Stimulated activated CD4-positive, alpha-beta T cell treated with anti-CD3 and anti-CD28 coated beads, TNF-alpha, amount 100 ng/mL, for 1 hour (primary cell): ENCODE data around the gene SF3B3.

ENCODE experiments used
- DNase-seq, 3 donors: peaks; one replicate each; pipeline ENCODE4 v3.0.0-alpha.2; 2020; ENCODE audit warnings: low read depth in 3 of 3, low spot score in 1 of 3

Gene SF3B3

DNA sequence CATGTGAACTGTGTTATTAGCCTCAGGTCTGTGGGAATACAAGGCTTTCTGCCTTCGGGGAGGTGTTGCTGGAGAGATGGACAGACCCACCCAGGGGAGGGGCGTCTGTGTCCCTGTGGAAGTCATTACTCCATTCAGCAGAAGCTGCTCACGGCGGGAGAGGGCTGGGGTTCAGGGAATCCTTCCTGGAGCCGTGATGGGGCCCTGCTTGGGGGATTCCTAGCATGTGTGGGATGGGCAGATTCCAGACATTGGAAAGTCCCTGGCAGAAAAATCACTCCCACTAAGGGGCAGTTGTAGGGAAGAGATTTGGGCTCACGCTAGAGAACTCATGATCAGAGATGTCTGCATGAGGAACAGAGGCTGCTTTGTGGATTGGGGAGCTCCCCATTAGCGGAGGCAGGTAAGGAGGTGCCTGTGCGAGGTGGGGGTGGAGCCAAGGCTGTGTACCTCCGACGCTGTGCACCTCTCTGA lies 66.4 kb downstream of the SF3B3 start:
- no peak for DNase-seq

DNA sequence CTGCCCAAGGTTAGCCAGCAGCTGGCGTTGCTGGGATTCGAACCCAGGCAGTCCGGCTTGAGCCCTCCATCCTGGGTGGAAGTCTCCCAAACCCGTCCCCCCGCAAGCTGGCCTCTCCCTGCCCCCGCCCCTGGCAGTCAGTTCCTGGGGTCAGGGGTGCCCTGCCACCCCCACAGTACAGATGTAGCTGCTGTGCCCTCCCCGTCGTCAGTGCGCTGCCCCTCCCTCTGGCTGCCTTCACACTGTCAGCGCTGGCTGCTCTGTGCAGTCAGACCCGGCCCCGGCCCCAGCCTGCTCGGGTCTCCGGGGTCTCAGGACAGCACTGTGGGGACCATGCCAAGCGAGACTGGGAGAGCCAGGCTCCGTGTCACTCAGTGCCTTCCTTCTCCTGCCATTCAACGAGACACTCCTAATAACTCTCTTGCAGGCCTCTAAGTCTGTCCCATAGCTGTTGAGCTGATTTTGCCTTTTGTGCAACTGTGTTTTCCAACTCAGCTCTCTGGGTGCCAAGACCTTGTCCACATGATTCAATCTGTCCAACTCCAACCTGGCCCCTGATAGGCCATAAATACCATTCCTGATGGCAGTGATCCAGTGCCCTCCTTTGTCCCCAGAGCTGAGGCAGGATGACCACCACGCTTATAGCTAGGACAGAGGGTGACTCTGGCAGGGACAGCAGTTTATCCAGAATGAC lies 67.3 kb downstream of the SF3B3 start:
- DNase-seq, result no peak

DNA sequence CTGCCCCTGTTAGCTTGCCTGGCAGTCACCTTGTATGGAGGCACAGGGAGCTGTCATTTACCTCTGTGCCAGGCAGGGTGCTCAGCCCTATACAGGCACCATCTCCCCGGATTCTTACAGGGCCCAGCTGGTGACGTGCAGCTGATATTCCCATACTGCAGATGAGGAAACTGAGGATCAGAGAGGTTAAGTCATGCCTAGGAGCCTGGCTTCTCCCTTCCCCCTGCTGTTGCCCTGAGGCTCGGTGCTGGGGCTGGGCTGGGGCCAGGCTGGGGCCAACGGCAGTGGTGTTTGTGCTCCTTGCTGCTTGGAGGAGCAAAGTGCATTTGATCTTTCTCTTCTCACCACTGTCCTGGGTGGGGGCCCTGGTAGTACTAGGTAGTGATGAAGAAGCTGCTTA lies 68.0 kb downstream of the SF3B3 start:
- DNase-seq, result no peak

DNA sequence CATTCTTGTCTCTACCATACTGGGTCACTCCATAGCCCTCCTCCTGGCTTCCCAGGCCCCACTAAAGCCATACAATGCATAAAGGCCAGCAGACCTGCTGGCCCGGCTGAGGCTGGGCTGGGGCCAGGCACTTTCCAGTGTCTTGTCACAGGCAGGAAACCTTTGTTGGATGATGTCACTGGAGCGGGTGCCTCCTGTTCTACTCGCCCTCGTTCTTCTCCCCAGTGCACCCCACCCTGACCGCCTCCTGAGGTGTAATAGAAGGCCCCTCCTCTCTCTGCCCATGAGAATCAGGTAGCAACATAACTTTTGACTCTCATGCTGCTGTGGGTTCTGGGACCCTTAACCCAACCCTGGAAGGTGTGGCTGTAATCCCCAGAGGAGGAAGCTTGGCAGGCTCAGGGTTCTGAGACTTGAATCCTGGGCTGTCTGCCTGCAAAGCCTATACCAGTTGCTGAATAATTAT lies 68.5 kb downstream of the SF3B3 start:
- DNase-seq, result no peak

DNA sequence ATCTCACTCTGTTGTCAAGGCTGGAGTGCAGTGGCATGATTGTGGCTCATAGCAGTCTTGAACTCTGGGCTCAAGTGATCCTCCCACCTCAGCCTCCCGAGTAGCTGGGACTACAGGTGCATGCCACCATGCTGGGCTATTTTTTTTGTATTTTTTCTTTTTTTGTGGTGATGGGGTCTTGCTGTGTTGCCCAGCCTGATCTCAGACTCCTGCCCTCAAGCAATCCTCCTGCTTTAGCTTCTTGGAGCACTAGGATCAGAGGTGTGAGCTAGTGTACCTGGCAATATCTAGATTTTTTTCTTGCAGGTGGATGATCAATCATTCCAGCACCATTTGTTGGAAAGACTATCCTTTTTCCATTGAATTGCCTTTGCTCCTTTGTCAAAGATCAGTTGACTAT lies 69.9 kb downstream of the SF3B3 start:
- DNase-seq, result no peak

DNA sequence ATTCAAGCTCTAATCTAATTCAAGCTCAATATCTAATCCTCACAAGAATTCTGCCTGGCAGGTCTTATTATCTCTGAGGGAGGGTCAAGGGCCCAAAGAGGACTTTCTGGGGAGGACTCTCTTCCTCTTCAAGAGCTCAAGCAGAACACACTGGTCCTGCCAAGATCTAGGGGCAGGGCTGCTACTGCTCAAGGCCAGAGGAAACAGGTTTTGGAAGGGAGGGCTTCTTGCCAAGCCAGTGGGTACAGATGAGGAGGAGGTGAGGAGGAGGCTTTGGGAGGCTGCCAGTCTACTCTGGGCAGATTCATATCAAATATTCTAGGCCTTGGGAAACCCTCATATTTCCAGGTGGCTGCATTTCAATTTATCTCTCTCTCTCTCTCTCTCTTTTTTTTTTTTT lies 71.0 kb downstream of the SF3B3 start:
- no peak for DNase-seq

DNA sequence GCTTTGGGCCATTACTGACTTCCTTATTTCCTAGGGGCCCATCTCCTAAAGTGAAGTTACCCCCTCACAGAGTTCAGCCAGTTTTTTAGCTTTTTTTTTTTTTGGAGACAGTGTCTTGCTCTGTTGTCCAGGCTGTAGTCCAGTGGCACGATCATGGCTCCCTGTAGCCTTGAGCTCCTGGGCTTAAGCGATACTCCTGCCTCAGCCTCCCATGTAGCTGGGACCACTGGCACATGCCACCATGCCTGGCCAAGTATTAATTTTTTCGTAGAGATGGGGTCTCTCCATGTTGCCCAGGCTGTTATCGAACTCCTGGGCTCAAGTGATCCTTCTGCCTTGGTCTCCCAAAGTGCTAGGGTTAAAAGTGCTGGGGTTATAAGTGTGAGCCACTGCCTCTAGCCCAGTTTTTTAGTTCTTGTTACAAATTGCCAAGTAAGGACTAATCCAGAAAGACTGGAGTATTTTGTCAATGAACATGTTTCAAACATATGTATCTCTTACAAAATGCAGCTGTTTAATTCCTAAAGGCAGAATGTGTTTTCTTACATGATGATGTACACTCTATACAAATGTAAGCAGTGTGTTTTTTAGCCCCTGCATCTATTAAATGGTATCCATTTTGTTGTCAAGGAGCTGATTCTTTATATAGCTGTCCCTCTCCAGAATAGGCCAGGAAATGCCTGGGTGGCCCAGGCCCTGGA lies 73.7 kb downstream of the SF3B3 start:
- no peak for DNase-seq

DNA sequence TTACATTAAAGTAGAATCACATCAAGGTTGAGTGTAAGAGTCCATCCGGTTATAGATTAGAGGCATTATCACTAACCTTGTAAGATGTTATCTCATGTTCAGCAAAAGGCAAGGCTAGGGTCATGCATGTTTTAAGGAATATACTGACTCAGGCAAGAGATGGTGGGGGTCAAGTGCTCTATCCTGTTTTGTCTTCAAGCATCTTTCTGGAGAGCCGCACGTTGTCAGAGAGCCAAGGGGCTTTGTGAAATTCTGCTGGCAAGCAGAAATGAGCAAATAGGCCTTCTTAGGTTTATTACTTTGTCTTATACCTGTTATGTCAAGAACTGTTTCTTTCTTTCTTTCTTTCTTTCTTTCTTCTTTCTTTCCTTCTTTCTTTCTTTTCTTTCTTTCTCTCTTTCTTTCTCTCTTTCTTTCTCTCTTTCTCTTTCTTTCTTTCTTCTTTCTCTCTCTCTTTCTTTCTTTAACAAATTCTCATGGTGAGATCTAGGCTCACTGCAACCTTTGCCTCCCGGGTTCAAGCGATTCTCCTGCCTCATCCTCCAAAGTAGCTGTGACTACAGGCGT lies 75.4 kb downstream of the SF3B3 start:
- DNase-seq, result no peak

DNA sequence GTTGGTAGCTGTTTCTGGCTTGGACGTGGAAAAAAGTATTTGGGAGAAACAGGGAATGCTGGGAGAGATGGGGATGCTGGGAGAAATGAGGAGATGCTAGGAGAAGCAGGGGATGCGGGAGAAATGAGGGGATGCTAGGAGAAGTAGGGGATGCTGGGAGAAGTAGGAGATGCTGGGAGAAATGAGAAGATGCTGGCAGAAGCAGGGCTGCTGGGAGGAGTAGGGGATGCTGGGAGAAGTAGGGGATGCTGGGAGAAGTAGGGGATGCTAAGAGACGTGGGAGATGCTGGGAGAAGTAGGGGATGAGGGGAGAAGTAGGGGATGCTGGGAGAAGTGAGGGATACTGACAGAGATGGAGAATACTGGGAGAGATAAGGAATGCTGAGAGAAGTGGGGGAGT lies 77.1 kb downstream of the SF3B3 start:
- DNase-seq, result no peak

DNA sequence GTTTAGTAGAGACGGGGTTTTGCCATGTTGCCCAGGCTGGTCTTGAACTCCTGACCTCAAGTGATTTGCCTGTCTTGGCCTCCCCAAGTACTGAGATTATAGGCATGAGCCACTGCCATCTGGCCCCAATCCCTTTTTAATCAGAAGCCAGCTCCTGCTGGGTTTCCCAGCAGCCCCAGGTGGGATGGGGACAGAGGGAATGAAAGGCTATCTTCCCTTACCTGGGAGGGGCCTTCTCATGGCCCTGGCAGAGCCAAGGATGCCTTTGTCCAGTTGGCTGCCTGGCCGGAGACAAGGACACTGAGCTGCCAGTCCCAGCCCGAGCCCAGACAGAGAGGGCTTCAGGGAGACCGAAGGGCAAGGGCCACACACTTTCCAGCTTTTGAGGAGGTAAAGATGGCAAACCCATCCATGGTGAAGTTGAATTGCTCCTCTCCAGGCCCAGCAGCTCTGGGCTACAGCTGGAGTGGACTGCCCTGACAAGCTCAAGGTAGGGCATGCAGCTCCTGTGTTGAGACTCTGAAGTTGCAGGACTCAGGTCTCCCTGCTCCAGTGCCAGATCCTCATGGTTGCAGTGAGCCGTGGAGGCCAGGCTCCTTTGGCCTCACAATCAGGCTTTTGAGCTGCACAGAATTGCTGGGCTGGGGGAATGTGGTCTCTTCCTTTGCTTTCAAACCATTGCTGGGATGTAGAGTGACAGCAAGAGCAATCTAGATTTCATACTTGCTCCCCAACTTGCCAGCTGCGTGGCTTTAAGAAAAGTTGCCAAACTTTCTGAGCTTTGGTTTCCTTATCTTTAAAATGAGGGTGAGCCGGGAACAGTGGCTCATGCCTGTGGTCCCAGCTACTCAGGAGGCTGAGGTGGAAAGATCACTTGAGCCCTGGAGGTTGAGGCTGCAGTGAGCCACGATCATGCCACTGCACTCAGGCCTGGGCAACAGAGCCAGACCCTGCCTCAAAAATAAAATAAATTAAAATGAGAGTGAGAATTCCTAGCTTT lies 78.3 kb downstream of the SF3B3 start:
- DNase-seq, result no peak

DNA sequence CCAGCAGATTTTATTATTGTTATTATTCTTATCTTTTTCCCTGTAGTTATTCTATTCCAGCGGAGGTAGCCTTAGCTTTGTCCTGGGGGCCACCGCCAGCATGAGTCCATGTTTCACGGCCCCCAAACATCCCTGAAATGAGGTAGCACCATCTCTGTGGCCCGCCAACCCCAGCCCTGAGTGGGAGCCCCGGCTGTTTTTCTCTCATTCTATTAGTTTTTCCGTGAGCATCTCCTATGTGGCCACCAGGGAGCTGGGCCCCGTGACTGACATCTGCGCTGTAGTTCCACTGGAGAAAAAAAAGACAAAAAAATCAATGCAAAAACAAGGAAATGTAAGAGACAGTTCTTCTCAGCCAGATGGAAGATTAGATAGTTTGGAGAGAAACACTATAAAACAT lies 79.2 kb downstream of the SF3B3 start:
- DNase-seq, result no peak

DNA sequence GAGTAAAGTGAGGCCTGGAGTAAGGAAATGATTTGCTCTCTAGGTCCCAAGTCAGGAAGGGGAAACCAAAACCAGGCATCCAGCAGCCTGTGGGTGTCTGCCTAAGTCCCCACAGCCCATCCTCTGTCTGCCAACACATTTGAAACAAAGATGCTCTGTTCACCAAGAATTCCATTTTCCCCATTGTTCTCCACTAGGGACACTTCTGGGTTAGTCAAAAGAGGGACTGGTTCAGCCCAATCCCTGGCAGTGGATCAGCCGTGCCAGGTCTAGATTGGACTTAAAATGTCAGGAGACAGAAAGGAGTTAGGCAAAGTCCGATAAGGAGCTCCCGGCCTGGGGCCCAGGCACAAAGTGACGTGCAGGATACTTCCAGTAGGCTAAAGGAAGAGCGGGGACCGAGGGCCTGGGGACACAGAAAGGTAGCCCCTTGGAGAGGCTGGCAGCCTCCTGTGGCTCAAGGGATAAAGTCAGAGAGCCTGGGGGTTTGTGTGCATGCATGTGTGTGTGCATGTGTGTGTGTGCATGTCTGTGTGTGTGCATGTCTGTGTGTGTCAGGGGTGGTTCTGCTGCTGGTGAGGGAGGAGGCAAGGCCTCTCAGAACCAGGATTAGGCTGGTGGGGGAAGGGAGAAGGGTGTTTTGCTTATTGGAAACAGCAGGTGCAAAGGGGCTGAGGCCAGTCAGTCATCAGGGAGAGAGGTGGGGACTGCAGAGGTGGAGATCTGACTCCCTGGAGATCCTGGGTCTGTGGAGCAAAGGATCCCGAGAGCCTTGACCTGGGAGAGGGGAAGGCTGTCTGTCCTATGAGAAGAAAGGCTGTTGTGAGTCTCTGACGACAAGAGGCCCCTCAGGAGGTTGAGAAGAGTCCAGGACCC lies 81.0 kb downstream of the SF3B3 start:
- no peak for DNase-seq

DNA sequence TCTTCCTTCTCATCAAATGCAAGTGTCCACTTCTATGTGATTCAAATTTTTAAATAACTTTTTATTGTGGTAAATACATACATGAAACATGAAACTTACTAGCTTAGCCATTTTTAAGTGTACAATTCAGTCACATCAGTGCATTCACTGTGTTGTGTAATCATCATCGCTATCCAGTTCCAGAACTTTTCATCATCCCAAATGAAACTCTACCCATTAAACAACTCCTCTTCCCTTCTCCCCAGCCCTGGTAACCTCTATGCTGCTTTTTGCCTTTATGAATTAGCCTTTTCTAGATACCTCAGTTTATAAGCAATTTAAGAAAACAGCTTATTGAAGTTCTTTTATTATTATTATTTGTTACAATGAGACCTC lies 81.7 kb downstream of the SF3B3 start:
- DNase-seq, result no peak

DNA sequence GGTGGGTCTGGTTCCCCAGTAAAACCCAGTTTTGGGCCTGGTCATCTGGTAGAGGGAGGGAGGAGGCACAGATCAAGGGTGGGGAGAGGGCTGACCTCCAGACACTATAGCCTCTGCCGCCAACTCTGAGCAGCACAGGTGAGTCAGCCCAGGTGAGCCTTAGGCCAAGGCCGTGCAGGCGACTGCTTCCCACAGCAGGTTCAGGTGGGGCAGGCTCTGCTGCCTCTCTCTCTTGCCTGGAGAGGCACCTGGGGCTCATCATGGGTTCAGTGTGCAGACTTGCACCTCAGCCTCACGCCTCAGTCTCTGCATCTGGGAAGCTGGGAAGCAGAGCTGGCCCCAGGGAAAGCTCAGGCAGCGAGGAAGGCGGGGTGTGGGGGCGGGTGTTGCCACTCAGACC lies 84.9 kb downstream of the SF3B3 start:
- DNase-seq, result no peak

DNA sequence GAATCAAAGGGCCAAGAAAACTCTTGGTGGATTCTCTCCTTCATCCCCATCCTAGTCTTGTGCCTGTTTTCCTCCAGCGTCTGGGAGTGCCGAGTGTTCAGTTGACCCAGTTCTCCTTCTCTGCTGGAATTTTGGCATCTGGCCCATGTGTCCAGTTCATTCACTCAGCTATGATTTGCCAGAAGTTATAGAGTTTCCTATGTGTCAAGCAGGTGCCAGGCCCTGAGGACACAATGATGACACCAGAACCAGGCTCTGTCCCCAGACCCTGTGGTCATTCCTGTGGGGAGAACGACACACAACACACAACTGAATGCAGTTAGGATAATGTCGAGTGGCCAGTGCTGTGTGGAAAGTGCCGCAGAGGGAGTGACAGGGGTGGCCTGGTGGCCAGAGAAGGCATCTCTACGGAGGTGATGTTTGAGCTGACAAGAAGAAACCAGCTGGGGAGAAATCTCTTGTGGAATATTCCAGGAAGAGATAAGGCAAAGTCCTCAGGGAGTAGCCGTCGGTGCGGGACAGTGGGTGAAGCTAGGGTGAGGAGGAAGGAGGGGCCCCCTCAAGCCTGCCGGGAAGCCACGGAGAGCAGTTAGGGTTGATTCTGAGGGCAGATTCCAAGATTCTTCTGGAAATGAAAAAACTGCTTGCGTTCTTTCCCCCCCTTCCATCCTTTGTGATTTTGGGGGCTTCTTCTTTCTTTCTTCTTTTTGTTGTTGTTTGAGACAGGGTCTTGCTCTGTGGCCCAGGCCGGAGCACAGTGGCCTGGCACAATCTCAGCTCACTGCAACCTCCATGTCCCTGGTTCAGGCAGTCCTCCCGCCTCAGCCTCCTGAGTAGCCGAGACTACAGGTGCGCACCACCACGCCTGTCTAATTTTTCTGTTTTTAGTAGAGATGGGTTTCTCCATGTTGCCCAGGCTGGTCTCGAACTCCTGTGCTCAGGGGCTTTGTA lies 86.9 kb downstream of the SF3B3 start:
- no peak for DNase-seq

DNA sequence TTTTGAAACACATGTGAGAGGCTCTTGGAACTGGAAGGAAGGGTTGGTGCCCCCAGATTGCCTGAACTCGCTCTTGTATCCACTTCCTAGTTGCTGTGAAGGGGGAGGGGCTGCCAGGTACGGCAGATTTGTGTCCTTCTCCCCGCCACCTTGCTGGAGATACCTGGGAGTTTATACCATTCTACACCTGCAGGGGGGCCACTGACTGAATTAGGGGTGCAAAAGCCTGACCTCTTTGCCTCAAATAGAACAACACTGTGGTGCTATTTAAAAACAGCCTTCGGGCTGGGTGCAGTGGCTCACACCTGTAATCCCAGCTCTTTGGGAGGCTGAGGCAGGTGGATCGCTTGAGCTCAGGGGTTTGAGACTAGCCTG lies 87.6 kb downstream of the SF3B3 start:
- DNase-seq, result no peak

DNA sequence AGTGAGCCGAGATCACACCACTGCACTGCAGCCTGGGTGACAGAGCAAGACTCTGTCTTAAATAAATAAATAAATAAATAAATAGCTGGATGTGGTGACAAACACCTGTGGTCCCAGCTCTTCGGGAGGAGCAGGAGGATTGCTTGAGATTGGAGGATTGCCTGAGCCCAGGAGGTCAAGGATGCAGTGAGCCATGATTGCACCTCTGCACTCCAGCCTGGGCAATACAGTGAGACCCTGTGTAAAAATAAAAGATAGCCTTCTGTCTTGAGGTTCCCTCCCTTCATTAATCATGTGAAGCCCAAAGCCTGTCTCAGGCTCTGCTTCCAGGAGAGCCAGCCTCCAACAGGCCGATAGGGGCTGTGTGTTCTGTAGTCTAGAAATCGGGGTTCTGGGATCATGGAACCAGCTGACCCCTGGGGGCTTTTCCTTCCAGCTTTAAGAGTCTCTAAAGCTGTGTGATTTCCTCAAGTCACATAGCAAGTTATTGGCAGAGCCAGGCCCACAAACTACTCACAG lies 88.2 kb downstream of the SF3B3 start:
- no peak for DNase-seq

DNA sequence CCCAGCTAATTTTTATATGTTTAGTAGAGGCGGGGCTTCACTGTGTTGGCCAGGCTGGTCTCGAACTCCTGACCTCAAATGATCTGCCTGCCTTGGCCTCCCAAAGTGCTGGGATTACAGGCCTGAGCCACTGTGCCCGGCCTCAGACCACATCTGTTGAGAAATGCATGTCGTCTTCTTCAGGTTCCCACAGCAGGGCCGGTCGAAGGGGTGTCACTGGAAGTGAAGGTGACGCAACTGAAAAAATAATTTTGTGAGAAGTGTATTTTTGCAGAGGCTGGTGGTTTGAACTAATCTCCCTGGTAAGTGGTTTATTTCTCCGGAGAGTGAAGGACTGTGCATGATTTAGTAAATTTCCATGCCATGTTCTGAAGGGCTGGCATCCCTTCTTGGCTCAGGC lies 89.3 kb downstream of the SF3B3 start:
- no peak for DNase-seq
